CD4-positive, alpha-beta T cell (primary cell): ENCODE results near the gene HNF1A. TPM values are rescaled to one million over a fixed set of nuclear protein-coding genes. Genes with fewer than 3 reads are reported as not detected.

Experiments used
- ATAC-seq: fragments of 200-7000 bp; cut with Tn5 transposase; one replicate; pipeline ENCODE4 v1.10.0; 2022; ENCODE audit warnings: mild to moderate bottlenecking; ENCODE audit not compliant: poor library complexity
- CTCF ChIA-PET: fragments of 350-600 bp; sonication (Branson Sonifier 250); formaldehyde crosslinking; loops from one replicate; lab custom pipeline; 2021; ENCODE audit warnings: antibody characterized with exemption, inconsistent platforms; lab: Charles Lee
- POLR2A ChIA-PET: fragments of 350-600 bp; sonication (Branson Sonifier 250); formaldehyde crosslinking; loops from one replicate; lab custom pipeline; 2021; ENCODE audit warnings: antibody characterized with exemption, inconsistent platforms; lab: Charles Lee
- DNase-seq, 14 experiments: peaks; one replicate each; pipeline ENCODE4 v3.0.0-alpha.2; 2013 to 2020; ENCODE audit warnings: mixed read lengths in 2 of 14
- H3K27ac ChIP-seq, 2 donors: one replicate each; pipeline versions ENCODE4 v1.5.1 to v1.7.0; 2013; ENCODE audit warnings: low read length in 2 of 2, low read depth in 1 of 2, mild to moderate bottlenecking in 1 of 2
- H3K27me3 ChIP-seq, 2 experiments: 1 replicate in 1 of 2; 2 replicates in 1 of 2; pipeline versions ENCODE4 v1.6.1 to v1.7.0; 2013; ENCODE audit warnings: low read length in 2 of 2, control low read depth in 1 of 2, mild to moderate bottlenecking in 1 of 2, moderate library complexity in 1 of 2; ENCODE audit not compliant: insufficient read depth in 2 of 2, control insufficient read depth in 1 of 2
- H3K36me3 ChIP-seq: one replicate; pipeline ENCODE4 v1.6.1; 2013; ENCODE audit warnings: low read length, control low read depth; ENCODE audit not compliant: insufficient read depth
- H3K4me1 ChIP-seq: one replicate; pipeline ENCODE4 v1.6.1; 2013; ENCODE audit warnings: low read length, control low read depth; ENCODE audit not compliant: insufficient read depth
- H3K4me3 ChIP-seq: one replicate; pipeline ENCODE4 v1.5.1; 2013; ENCODE audit warnings: mild to moderate bottlenecking, low read length, moderate library complexity
- H3K9me3 ChIP-seq, 2 experiments: 1 replicate in 1 of 2; 2 replicates in 1 of 2; pipeline versions ENCODE4 v1.6.1 to v1.7.0; 2013; ENCODE audit warnings: low read length in 2 of 2, mild to moderate bottlenecking in 2 of 2, control low read depth in 1 of 2, moderate library complexity in 1 of 2; ENCODE audit not compliant: control insufficient read depth in 1 of 2, insufficient read depth in 1 of 2
- H3K27ac Mint-ChIP-seq: one replicate; pipeline ENCODE4 v1.8.0; 2020; ENCODE audit warnings: mixed read lengths
- H3K27me3 Mint-ChIP-seq: one replicate; pipeline ENCODE4 v1.8.0; 2021; ENCODE audit warnings: mixed read lengths
- H3K36me3 Mint-ChIP-seq: one replicate; pipeline ENCODE4 v1.8.0; 2021; ENCODE audit warnings: low read depth, mixed read lengths
- H3K4me1 Mint-ChIP-seq: one replicate; pipeline ENCODE4 v1.8.0; 2021; ENCODE audit warnings: low read depth, mixed read lengths
- H3K4me3 Mint-ChIP-seq: one replicate; pipeline ENCODE4 v1.8.0; 2020; ENCODE audit warnings: mild to moderate bottlenecking, mixed read lengths
- H3K9me3 Mint-ChIP-seq: one replicate; pipeline ENCODE4 v1.8.0; 2020; ENCODE audit warnings: mixed read lengths
- CTCF ChIP-seq: fragments of 200-600 bp; IDR thresholded peaks from one replicate; pipeline ENCODE4 v1.8.0; 2022; ENCODE audit warnings: antibody characterized with exemption, mild to moderate bottlenecking
- intact Hi-C, 2 experiments: fragments of 100-400 bp; cut with DNase I in 1 of 2; cut with micrococcal nuclease in 1 of 2; formaldehyde crosslinking; loops; one replicate each; pipeline versions ENCODE4 v1.15.1 to v1.9.0; 2023 to 2025; cut with DNase I, micrococcal nuclease
- total RNA-seq, 174 experiments: library from RNA in 2 of 174; stranded (reverse) in 2 of 174; gene quantifications; one replicate each; pipeline ENCODE4 v1.2.3 and lab custom pipeline; 2021 to 2026

The HNF1A gene
- total RNA-seq, 2 experiments from 2014 or later: not detected

- Mint-ChIP-seq H3K9me3 (no peaks in the 10 kb centered on the region), H3K36me3 (peaks cover 38% of the 10 kb centered on the region), H3K27me3 (no peaks in the 10 kb centered on the region), H3K4me3 (no peak overlapping the region), H3K4me1 (no peaks in the 10 kb centered on the region), H3K27ac (no peak overlapping the region)
- ChIA-PET CTCF (no interaction called here), POLR2A (no interaction called here)
- Histone ChIP-seq H3K4me1 (no peaks in the 10 kb centered on the region), H3K4me3 (no peak overlapping the region), H3K27me3 (no peaks in the 10 kb centered on the region), H3K9me3 (no peaks in the 10 kb centered on the region), H3K36me3 (peaks cover 40% of the 10 kb centered on the region), H3K27ac (no peak overlapping the region)
- no peak for ATAC-seq
- DNase-seq: no peak
- TF ChIP-seq CTCF: no peak
- intact Hi-C loops: no loop called here
These were observed 44.4 kb downstream of the HNF1A start for GRCh38 chr12:121022713-121023112.

DNA sequence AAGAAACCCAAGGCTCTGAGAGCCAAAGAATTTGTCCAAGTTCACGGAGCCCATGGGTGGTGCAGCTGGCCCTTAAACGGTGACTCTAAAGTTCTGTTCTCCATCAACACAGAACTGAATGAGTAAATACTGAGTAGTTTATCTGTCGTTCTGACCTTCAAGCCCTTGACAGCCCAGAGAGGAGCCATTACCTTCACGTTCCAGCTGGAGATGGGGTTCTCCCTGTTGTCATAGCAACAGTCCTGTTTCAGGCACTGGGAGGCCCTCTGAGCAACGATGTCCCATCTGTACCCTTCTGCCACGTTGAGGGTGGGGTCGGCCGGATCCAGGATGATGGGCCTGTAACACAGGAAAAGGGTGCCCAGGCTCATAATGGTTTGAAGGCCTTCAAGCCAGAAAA is 45.5 kb downstream of the HNF1A start:
- Histone ChIP-seq H3K27ac (no peak overlapping the region), H3K4me1 (no peaks in the 10 kb centered on the region), H3K4me3 (no peak overlapping the region), H3K27me3 (no peaks in the 10 kb centered on the region), H3K9me3 (no peaks in the 10 kb centered on the region), H3K36me3 (peaks cover 46% of the 10 kb centered on the region)
- intact Hi-C loops: no loop called here
- DNase-seq: no peak
- ATAC-seq: no peak
- Mint-ChIP-seq H3K9me3 (no peaks in the 10 kb centered on the region), H3K27ac (no peak overlapping the region), H3K27me3 (no peaks in the 10 kb centered on the region), H3K4me3 (no peak overlapping the region), H3K4me1 (no peaks in the 10 kb centered on the region), H3K36me3 (peaks cover 47% of the 10 kb centered on the region)
- POLR2A ChIA-PET: no interaction called here
- CTCF ChIA-PET: no interaction called here
- no peak for TF ChIP-seq CTCF

GRCh38 chr12:121025442-121026226 is 47.3 kb downstream of the HNF1A start:
- H3K4me3 Mint-ChIP-seq: no peak overlapping the region
- no peaks in the 10 kb centered on the region for H3K9me3 Mint-ChIP-seq
- Histone ChIP-seq H3K4me3 (no peak overlapping the region), H3K4me1 (no peaks in the 10 kb centered on the region), H3K9me3 (no peaks in the 10 kb centered on the region), H3K36me3 (peaks cover 43% of the 10 kb centered on the region), H3K27me3 (no peaks in the 10 kb centered on the region), H3K27ac (no peak overlapping the region)
- no peak overlapping the region for H3K27ac Mint-ChIP-seq
- CTCF ChIA-PET: no interaction called here
- no peak for ATAC-seq
- H3K36me3 Mint-ChIP-seq: peaks cover 55% of the 10 kb centered on the region
- POLR2A ChIA-PET: interaction anchor here (1.1 kb wide), 1 partner anchor 8 kb away, joined by 3 read pairs; no protein-coding TSS in a partner anchor
- intact Hi-C loops: no loop called here
- TF ChIP-seq CTCF: no peak
- no peaks in the 10 kb centered on the region for H3K4me1 Mint-ChIP-seq
- no peak for DNase-seq
- no peaks in the 10 kb centered on the region for H3K27me3 Mint-ChIP-seq
